ENCODE results near the gene DEPP1.

Gene DEPP1

DNA sequence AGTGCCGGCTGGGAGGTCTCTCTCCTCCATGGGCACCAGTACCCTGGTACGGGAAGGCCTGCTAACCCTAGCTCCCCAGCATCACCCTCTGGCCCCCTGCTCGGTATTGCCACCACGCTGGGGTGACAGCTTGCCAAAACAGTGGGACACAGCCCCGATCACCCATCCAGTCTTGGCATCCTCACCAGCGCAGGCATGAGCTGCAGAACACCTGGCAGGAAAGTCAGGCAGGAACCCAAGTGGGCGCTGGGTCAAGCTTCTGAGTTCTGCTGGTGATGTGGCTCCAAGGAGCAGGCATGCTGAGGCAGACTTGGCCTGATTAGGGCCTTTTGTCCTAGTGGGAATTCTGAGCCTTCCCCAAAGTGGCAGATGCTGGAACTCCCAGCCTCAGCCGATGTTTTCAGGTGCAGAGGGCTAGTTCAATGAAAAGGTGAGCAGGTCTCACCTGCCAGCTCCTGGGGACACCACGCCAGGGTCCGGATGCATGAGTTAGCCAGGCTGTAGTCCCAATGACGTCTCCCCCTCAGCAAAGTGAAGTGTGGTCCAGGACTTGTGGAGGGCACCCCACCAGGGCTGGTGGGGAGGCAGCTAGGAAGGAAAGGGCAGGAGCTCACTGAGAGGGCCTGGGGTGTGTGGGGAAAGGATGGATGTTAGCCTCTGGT, 13.6 kb upstream of the DEPP1 start:
- H4K5ac ChIP-seq (ENCODE audit: low read length): no peak overlapping the region
- H3K79me1 ChIP-seq (ENCODE audit: low read length): no peaks in the 10 kb centered on the region
- H3K4me1 ChIP-seq (ENCODE audit: control insufficient read depth, low read depth, low read length): no peaks in the 10 kb centered on the region
- H2BK15ac ChIP-seq (replicated peaks; ENCODE audit: low read depth): no peak overlapping the region
- no peak overlapping the region for H3K9ac ChIP-seq (ENCODE audit: low read length)
- no peak overlapping the region for H3K4me3 ChIP-seq (ENCODE audit: low read length)
- no peaks in the 10 kb centered on the region for H3K36me3 ChIP-seq (ENCODE audit: control insufficient read depth, insufficient read depth, low read length)
- H4K8ac ChIP-seq (ENCODE audit: low read depth, low read length): no peak overlapping the region
- no peaks in the 10 kb centered on the region for H3K27me3 ChIP-seq (ENCODE audit: insufficient read depth, low read length, poor library complexity)
- H3K79me2 ChIP-seq (ENCODE audit: control insufficient read depth, insufficient read depth, low read length): no peaks in the 10 kb centered on the region
- WGBS (ENCODE audit: extremely low coverage, insufficient coverage, low lambda C conversion rate): no CpG with 5 or more reads among the region's 11 CpGs
- no peak overlapping the region for H3K4me2 ChIP-seq (ENCODE audit: low read length)
- DNase-seq: no peak
- no peak overlapping the region for H3K23ac ChIP-seq (ENCODE audit: low read length)
- no peak overlapping the region for H3K27ac ChIP-seq (ENCODE audit: low read depth, low read length)
- no peak overlapping the region for H3K4ac ChIP-seq (ENCODE audit: low read depth, low read length)
- no peak overlapping the region for H2BK5ac ChIP-seq (ENCODE audit: low read length)
- no peak overlapping the region for H2AK5ac ChIP-seq (ENCODE audit: low read length)
- no peak overlapping the region for H3K18ac ChIP-seq (ENCODE audit: low read length)
- H3K56ac ChIP-seq (ENCODE audit: low read length): no peak overlapping the region
- no peak overlapping the region for H2BK120ac ChIP-seq (ENCODE audit: low read depth, low read length)

- Histone ChIP-seq H3K36me3 (ENCODE audit: control insufficient read depth, insufficient read depth, low read length) (no peaks in the 10 kb centered on the region), H3K4me1 (ENCODE audit: control insufficient read depth, low read depth, low read length) (no peaks in the 10 kb centered on the region), H3K56ac (ENCODE audit: low read length) (no peak overlapping the region)
These were observed 13.0 kb upstream of the DEPP1 start for GRCh38 chr10:44991571-44991970.

GRCh38 chr10:44990965-44991364, 12.4 kb upstream of the DEPP1 start:
- DNase-seq: no peak

More at GRCh38 chr10:44991571-44991970, 13.0 kb upstream of the DEPP1 start:
- H3K23ac ChIP-seq (ENCODE audit: low read length): no peak overlapping the region
- H2BK5ac ChIP-seq (ENCODE audit: low read length): no peak overlapping the region
- H2AK5ac ChIP-seq (ENCODE audit: low read length): no peak overlapping the region
- H2BK120ac ChIP-seq (ENCODE audit: low read depth, low read length): no peak overlapping the region
- WGBS (ENCODE audit: extremely low coverage, insufficient coverage, low lambda C conversion rate): no CpG with 5 or more reads among the region's 5 CpGs
- no peak overlapping the region for H3K9ac ChIP-seq (ENCODE audit: low read length)
- no peak overlapping the region for H4K5ac ChIP-seq (ENCODE audit: low read length)
- no peaks in the 10 kb centered on the region for H3K27me3 ChIP-seq (ENCODE audit: insufficient read depth, low read length, poor library complexity)
- no peak overlapping the region for H3K18ac ChIP-seq (ENCODE audit: low read length)
- H3K79me2 ChIP-seq (ENCODE audit: control insufficient read depth, insufficient read depth, low read length): no peaks in the 10 kb centered on the region
- no peak overlapping the region for H3K4me3 ChIP-seq (ENCODE audit: low read length)
- H3K4me2 ChIP-seq (ENCODE audit: low read length): no peak overlapping the region
- no peak overlapping the region for H3K27ac ChIP-seq (ENCODE audit: low read depth, low read length)
- no peak for DNase-seq
- no peak overlapping the region for H3K4ac ChIP-seq (ENCODE audit: low read depth, low read length)
- H4K8ac ChIP-seq (ENCODE audit: low read depth, low read length): no peak overlapping the region
- H2BK15ac ChIP-seq (replicated peaks; ENCODE audit: low read depth): no peak overlapping the region
- no peaks in the 10 kb centered on the region for H3K79me1 ChIP-seq (ENCODE audit: low read length)

DNA sequence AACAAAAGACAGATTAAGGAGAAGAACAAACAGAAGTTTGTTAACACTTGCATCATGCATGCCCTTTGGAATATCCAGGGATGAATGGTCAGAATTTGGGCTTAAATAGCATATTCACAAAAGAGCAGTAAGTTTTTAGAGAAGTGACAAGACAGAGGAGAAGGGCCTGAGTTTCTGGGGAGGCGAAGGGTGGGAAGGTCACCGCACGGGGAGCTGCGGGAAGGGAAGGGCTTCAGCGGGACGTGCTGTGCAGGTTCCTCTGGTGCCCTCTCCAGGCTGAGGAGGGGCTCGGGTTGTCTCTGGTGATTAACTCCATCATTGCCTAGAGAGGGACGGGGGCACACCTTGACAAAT, 11.7 kb upstream of the DEPP1 start:
- Histone ChIP-seq H3K79me2 (ENCODE audit: control insufficient read depth, insufficient read depth, low read length) (no peaks in the 10 kb centered on the region), H3K27me3 (ENCODE audit: insufficient read depth, low read length, poor library complexity) (no peaks in the 10 kb centered on the region), H3K4me2 (ENCODE audit: low read length) (no peak overlapping the region), H3K18ac (ENCODE audit: low read length) (no peak overlapping the region), H4K5ac (ENCODE audit: low read length) (no peak overlapping the region), H2AK5ac (ENCODE audit: low read length) (no peak overlapping the region), H2BK15ac (replicated peaks; ENCODE audit: low read depth) (no peak overlapping the region), H3K4me1 (ENCODE audit: control insufficient read depth, low read depth, low read length) (peaks cover 4% of the 10 kb centered on the region), H2BK120ac (ENCODE audit: low read depth, low read length) (no peak overlapping the region), H3K36me3 (ENCODE audit: control insufficient read depth, insufficient read depth, low read length) (no peaks in the 10 kb centered on the region), H3K27ac (ENCODE audit: low read depth, low read length) (no peak overlapping the region), H2BK5ac (ENCODE audit: low read length) (no peak overlapping the region), H3K56ac (ENCODE audit: low read length) (no peak overlapping the region), H3K4me3 (ENCODE audit: low read length) (no peak overlapping the region), H4K8ac (ENCODE audit: low read depth, low read length) (no peak overlapping the region), H3K79me1 (ENCODE audit: low read length) (no peaks in the 10 kb centered on the region), H3K9ac (ENCODE audit: low read length) (no peak overlapping the region), H3K23ac (ENCODE audit: low read length) (no peak overlapping the region), H3K4ac (ENCODE audit: low read depth, low read length) (no peak overlapping the region)
- WGBS (ENCODE audit: extremely low coverage, insufficient coverage, low lambda C conversion rate): no CpG with 5 or more reads among the region's 8 CpGs
- DNase-seq: peak; percentile 82

More at GRCh38 chr10:44990965-44991364, 12.4 kb upstream of the DEPP1 start:
- Histone ChIP-seq H2BK5ac (ENCODE audit: low read length) (no peak overlapping the region), H3K9ac (ENCODE audit: low read length) (no peak overlapping the region), H2BK120ac (ENCODE audit: low read depth, low read length) (no peak overlapping the region), H3K27ac (ENCODE audit: low read depth, low read length) (no peak overlapping the region), H3K4me1 (ENCODE audit: control insufficient read depth, low read depth, low read length) (peaks cover 4% of the 10 kb centered on the region), H3K23ac (ENCODE audit: low read length) (no peak overlapping the region), H3K4ac (ENCODE audit: low read depth, low read length) (no peak overlapping the region), H3K27me3 (ENCODE audit: insufficient read depth, low read length, poor library complexity) (no peaks in the 10 kb centered on the region), H3K18ac (ENCODE audit: low read length) (no peak overlapping the region), H4K8ac (ENCODE audit: low read depth, low read length) (no peak overlapping the region), H3K36me3 (ENCODE audit: control insufficient read depth, insufficient read depth, low read length) (no peaks in the 10 kb centered on the region), H4K5ac (ENCODE audit: low read length) (no peak overlapping the region), H3K79me1 (ENCODE audit: low read length) (no peaks in the 10 kb centered on the region), H3K79me2 (ENCODE audit: control insufficient read depth, insufficient read depth, low read length) (no peaks in the 10 kb centered on the region), H3K4me3 (ENCODE audit: low read length) (no peak overlapping the region), H2BK15ac (replicated peaks; ENCODE audit: low read depth) (no peak overlapping the region), H3K56ac (ENCODE audit: low read length) (no peak overlapping the region), H3K4me2 (ENCODE audit: low read length) (no peak overlapping the region), H2AK5ac (ENCODE audit: low read length) (no peak overlapping the region)
- WGBS (ENCODE audit: extremely low coverage, insufficient coverage, low lambda C conversion rate): no CpG with 5 or more reads among the region's 7 CpGs

DNA sequence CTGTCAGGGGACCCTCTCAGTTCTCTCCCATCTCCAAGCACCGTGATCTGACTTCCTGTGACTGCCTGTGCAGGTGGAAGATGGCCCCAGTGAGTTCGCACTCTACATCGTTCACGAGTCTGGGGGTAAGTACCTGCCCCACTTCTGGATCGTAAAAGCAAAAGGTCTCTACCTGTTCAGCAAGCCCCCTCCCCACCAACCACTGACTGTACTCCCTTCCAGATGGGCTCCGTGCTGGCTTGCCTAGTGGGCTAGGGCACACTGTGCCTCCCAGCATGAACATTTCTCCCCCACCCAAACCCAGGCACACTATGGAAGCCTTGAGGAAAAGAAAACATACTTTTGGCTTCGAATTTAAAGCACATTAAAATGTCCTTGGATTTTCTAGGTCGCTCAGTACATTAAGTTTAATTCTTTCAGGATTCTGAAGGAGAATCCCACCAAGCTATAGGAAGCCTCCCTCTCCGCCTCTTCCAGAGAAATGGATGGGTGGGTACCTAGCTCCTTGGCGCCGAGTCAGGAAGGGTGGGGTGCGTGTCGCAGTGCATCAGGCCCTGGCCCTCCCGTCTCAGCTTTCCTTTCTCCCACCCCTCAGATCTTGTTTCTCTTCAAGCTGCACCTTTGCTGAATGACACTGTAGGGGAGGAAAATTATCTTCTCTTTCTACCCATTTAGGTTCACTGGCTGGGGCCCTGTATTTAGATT, 11.1 kb upstream of the DEPP1 start:
- no CpG with 5 or more reads among the region's 14 CpGs for WGBS (ENCODE audit: extremely low coverage, insufficient coverage, low lambda C conversion rate)

More for the DNA sequence above, 11.1 kb upstream of the DEPP1 start:
- H3K9ac ChIP-seq (ENCODE audit: low read length): no peak overlapping the region
- no peak overlapping the region for H2BK120ac ChIP-seq (ENCODE audit: low read depth, low read length)
- H2BK15ac ChIP-seq (replicated peaks; ENCODE audit: low read depth): no peak overlapping the region
- H3K18ac ChIP-seq (ENCODE audit: low read length): no peak overlapping the region
- no peak overlapping the region for H3K27ac ChIP-seq (ENCODE audit: low read depth, low read length)
- no peaks in the 10 kb centered on the region for H3K79me1 ChIP-seq (ENCODE audit: low read length)
- no peak overlapping the region for H4K5ac ChIP-seq (ENCODE audit: low read length)
- H3K4me3 ChIP-seq (ENCODE audit: low read length): no peak overlapping the region
- DNase-seq: no peak
- H3K23ac ChIP-seq (ENCODE audit: low read length): no peak overlapping the region
- H3K36me3 ChIP-seq (ENCODE audit: control insufficient read depth, insufficient read depth, low read length): no peaks in the 10 kb centered on the region
- no peak overlapping the region for H4K8ac ChIP-seq (ENCODE audit: low read depth, low read length)
- no peaks in the 10 kb centered on the region for H3K79me2 ChIP-seq (ENCODE audit: control insufficient read depth, insufficient read depth, low read length)
- H3K4me1 ChIP-seq (ENCODE audit: control insufficient read depth, low read depth, low read length): peaks cover 4% of the 10 kb centered on the region
- no peak overlapping the region for H2AK5ac ChIP-seq (ENCODE audit: low read length)
- H3K56ac ChIP-seq (ENCODE audit: low read length): no peak overlapping the region
- no peak overlapping the region for H2BK5ac ChIP-seq (ENCODE audit: low read length)
- no peaks in the 10 kb centered on the region for H3K27me3 ChIP-seq (ENCODE audit: insufficient read depth, low read length, poor library complexity)
- no peak overlapping the region for H3K4ac ChIP-seq (ENCODE audit: low read depth, low read length)
- no peak overlapping the region for H3K4me2 ChIP-seq (ENCODE audit: low read length)

Data from mesendoderm (in vitro differentiated cells).